ENCODE results near the gene GMCL1. TPM values are rescaled to one million over a fixed set of nuclear protein-coding genes. Genes with fewer than 3 reads are reported as not detected.

The GMCL1 gene
- total and polyA plus RNA-seq, 2 of the 13 experiments (the other 11 are each of a cell fraction or from before 2014, with no cell fraction given) = 18.7 to 24.0 TPM

- Histone ChIP-seq H3K36me3 (replicated peaks in 1 of 2; ENCODE audit: control insufficient read depth in 1 of 2, insufficient read depth in 2 of 2, low read length in 2 of 2) (peaks cover 5 to 40% of the 10 kb centered on the region in 2 experiments), H3K4me1 (ENCODE audit: insufficient read depth, low read length) (peaks cover 58% of the 10 kb centered on the region), H2AFZ (ENCODE audit: low read length) (no peak overlapping the region), H4K20me1 (ENCODE audit: insufficient read depth, low read length) (peaks cover 5% of the 10 kb centered on the region; the same call in 1 of the 2 replicates), H3K4me2 (ENCODE audit: low read depth, low read length) (no peak overlapping the region), H3K9me3 (ENCODE audit: low read length) (no peaks in the 10 kb centered on the region), H3K9ac (ENCODE audit: insufficient read depth, low read depth, low read length) (no peak overlapping the region), H3K27ac (ENCODE audit: extremely low read length, insufficient read depth, low read length) (no peak overlapping the region), H3K79me2 (ENCODE audit: insufficient read depth, low read length) (peaks cover 67% of the 10 kb centered on the region), H3K27me3 (ENCODE audit: control insufficient read depth in 1 of 2, insufficient read depth in 2 of 2, low read length in 2 of 2) (no peaks in the 10 kb centered on the region), H3K4me3 (replicated peaks in 1 of 3; ENCODE audit: insufficient read depth in 1 of 3, low read depth in 2 of 3, low read length in 3 of 3) (no peak overlapping the region)
- CTCF ChIA-PET (ENCODE audit: low intra/inter-chr PET ratio, low total read pairs) = no interaction called here
- ATAC-seq (no peak), FAIRE-seq (no peak), DNase-seq (ENCODE audit: low spot score) (no peak)
- POLR2A ChIA-PET = no interaction called here
- BruUV-seq (replicated peaks) = no TSS peak
- WGBS (ENCODE audit: low lambda C conversion rate) = 71% methylated on average over 2 of the region's 2 CpGs
- TF ChIP-seq GATAD1 (CRISPR knock-in tag; IDR thresholded peaks at IDR 0.05) (no peak), ZNF547 (CRISPR knock-in tag; IDR thresholded peaks at IDR 0.05) (no peak), LCORL (IDR thresholded peaks at IDR 0.05) (no peak), LCORL (CRISPR knock-in tag; IDR thresholded peaks at IDR 0.05) (no peak), TSC22D2 (CRISPR knock-in tag; IDR thresholded peaks at IDR 0.05; ENCODE audit: borderline replicate concordance) (no peak), ZBTB7A (CRISPR knock-in tag; IDR thresholded peaks at IDR 0.05) (no peak), ZNF704 (CRISPR knock-in tag; IDR thresholded peaks at IDR 0.05; ENCODE audit: borderline replicate concordance) (no peak), ZNF44 (CRISPR knock-in tag; IDR thresholded peaks at IDR 0.05) (no peak), CSRNP1 (CRISPR knock-in tag; IDR thresholded peaks at IDR 0.05) (no peak)
- intact Hi-C loops (cut with micrococcal nuclease; ENCODE audit: unreplicated experiment) (no loop called here), in situ Hi-C loops (cut with HindIII; ENCODE audit: extremely low pct_ligation_motif_present, low pct_unique_long_range_greater_than_20kb) (no loop called here)
These were observed 6.2 kb downstream of the GMCL1 start for GRCh38 chr2:69835666-69836065.
